BLaER1 (cell line): ENCODE results near the gene ST6GAL1.

Experiments
- H3K27ac ChIP-seq: shearing (Covaris generic); formaldehyde crosslinking; 2 replicates; pipeline ENCODE4 v1.8.1; 2022
- H3K27me3 ChIP-seq: shearing (Covaris generic); formaldehyde crosslinking; 2 replicates; pipeline ENCODE4 v1.8.1; 2022
- H3K36me3 ChIP-seq: shearing (Covaris generic); formaldehyde crosslinking; 2 replicates; pipeline ENCODE4 v1.8.1; 2022
- H3K4me1 ChIP-seq: shearing (Covaris generic); formaldehyde crosslinking; 2 replicates; pipeline ENCODE4 v1.8.1; 2022
- H3K4me2 ChIP-seq: shearing (Covaris generic); formaldehyde crosslinking; 2 replicates; pipeline ENCODE4 v1.8.1; 2022
- H3K4me3 ChIP-seq: shearing (Covaris generic); formaldehyde crosslinking; 2 replicates; pipeline ENCODE4 v1.8.1; 2022
- H3K9ac ChIP-seq: shearing (Covaris generic); formaldehyde crosslinking; 2 replicates; pipeline ENCODE4 v1.8.1; 2022
- H3K9me3 ChIP-seq: shearing (Covaris generic); formaldehyde crosslinking; 2 replicates; pipeline ENCODE4 v1.8.1; 2022
- H4K20me1 ChIP-seq: shearing (Covaris generic); formaldehyde crosslinking; 2 replicates; pipeline ENCODE4 v1.8.1; 2022
- Cebpa-rat ChIP-seq: shearing (Covaris generic); IDR thresholded peaks from 2 replicates; pipeline ENCODE4 v1.8.1; 2022

ST6GAL1 gene

GRCh38 chr3:187074846-187075245, 144.5 kb downstream of the ST6GAL1 start:
- Histone ChIP-seq H3K4me2 (no peak overlapping the region), H4K20me1 (peaks cover 45% of the 10 kb centered on the region; the same call in 1 of the 2 replicates)
- no peak for TF ChIP-seq Cebpa-rat

GRCh38 chr3:187076297-187076696, 146.0 kb downstream of the ST6GAL1 start:
- no peak overlapping the region for H3K9ac ChIP-seq
- H3K9me3 ChIP-seq = no peaks in the 10 kb centered on the region
- no peak for TF ChIP-seq Cebpa-rat
- H4K20me1 ChIP-seq = peaks cover 45% of the 10 kb centered on the region; the same call in 1 of the 2 replicates
- no peak overlapping the region for H3K27ac ChIP-seq
- H3K4me1 ChIP-seq = no peaks in the 10 kb centered on the region
- no peak overlapping the region for H3K4me3 ChIP-seq
- peaks cover 83% of the 10 kb centered on the region for H3K36me3 ChIP-seq
- no peaks in the 10 kb centered on the region for H3K27me3 ChIP-seq
- H3K4me2 ChIP-seq = no peak overlapping the region

More at GRCh38 chr3:187074846-187075245, 144.5 kb downstream of the ST6GAL1 start:
- no peak overlapping the region for H3K4me3 ChIP-seq
- H3K27me3 ChIP-seq = no peaks in the 10 kb centered on the region
- no peak overlapping the region for H3K9ac ChIP-seq
- H3K36me3 ChIP-seq = peaks cover 97% of the 10 kb centered on the region
- H3K9me3 ChIP-seq = no peaks in the 10 kb centered on the region
- no peak overlapping the region for H3K27ac ChIP-seq
- H3K4me1 ChIP-seq = no peaks in the 10 kb centered on the region

DNA sequence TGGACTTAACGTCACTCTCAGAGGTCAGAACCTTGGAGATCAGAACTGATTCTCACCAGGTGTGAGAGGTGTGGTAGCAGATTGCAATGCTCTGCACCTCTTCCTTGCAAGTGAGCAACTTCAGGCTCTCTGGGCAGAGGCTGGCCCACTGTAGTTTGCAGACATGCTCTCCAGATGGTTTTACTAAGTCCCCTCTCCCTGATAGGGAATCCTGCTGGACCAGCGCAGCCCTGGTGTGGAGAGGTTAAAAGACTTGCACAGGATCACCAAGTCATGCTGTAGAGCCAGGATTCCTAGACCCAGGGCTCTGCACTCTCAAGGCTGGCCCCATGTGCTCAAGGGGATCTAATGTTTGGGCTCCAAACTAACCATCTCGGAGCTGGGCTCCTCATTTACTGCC, 146.8 kb downstream of the ST6GAL1 start:
- no peak overlapping the region for H3K4me3 ChIP-seq
- peaks cover 77% of the 10 kb centered on the region for H3K36me3 ChIP-seq
- H3K27ac ChIP-seq = no peak overlapping the region
- H3K9ac ChIP-seq = no peak overlapping the region
- peaks cover 42% of the 10 kb centered on the region; the same call in 1 of the 2 replicates for H4K20me1 ChIP-seq
- H3K9me3 ChIP-seq = no peaks in the 10 kb centered on the region
- no peaks in the 10 kb centered on the region for H3K27me3 ChIP-seq
- no peaks in the 10 kb centered on the region for H3K4me1 ChIP-seq
- H3K4me2 ChIP-seq = no peak overlapping the region
- TF ChIP-seq Cebpa-rat = no peak

DNA sequence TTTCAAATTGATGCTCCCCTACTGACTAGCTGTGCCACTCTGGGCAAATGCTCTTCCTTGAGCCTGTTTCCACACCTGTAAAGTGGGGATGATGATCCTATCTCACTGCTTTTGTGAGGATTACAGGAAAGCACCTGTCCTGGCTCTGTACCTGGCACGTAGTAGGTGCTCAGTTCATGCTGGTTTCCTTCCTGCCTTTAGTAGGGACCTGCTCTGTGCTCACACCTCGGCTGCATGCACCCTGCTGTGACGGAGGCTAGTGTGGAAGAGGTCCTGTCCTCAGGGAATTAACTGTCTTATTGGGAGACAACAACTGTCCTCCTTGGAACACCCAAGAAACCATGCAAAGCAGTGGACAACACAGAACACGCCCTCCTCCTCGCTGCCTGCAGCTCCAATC, 147.2 kb downstream of the ST6GAL1 start:
- Histone ChIP-seq H3K27ac (no peak overlapping the region), H3K4me3 (no peak overlapping the region), H4K20me1 (peaks cover 37% of the 10 kb centered on the region; the same call in 1 of the 2 replicates), H3K4me2 (no peak overlapping the region), H3K9ac (no peak overlapping the region), H3K9me3 (no peaks in the 10 kb centered on the region), H3K4me1 (no peaks in the 10 kb centered on the region), H3K36me3 (peaks cover 72% of the 10 kb centered on the region), H3K27me3 (no peaks in the 10 kb centered on the region)
- no peak for TF ChIP-seq Cebpa-rat

DNA sequence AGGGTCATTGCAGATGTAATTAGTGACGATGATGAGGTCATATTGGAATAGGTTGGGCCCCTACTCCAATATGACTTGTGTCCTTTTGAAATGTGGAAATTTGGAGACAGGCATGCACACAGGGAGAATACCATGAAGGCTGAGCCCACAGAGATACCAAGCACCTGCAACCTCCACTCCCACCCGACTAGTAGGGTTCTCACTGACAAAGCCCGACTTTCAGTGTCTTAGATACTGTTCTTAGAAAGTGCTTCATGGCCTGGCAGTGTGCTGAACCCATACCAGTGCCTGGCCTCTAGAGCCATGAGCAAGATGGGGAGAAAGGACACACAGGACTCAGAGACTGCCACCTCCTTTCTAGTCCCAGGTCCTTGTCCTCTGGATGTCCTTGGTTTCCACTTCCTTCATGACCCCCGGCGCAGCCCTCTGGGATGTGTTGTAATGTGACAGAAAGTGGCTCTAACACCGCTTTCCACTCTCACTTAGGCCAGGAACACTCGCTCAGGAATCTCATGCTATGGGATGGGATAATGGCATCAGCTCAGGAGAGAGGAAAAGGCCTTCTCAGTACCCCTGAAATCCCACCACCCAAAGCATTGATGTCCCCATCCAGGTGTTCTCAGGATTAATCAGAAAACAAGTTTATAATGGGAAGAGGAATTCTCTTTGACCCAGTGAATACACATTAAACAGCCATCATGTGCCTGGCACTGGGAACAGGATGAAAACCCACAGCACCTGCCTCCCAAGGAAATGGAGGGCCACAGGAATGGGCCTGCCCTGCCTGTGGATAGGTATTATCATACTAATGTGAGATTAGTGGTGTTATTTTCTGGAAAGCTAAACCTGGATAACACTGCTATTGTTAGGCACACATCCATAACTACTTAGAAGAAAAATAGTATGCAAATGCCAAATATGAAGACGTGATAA, 149.0 kb downstream of the ST6GAL1 start:
- H3K27ac ChIP-seq = no peak overlapping the region
- no peak for TF ChIP-seq Cebpa-rat
- H3K4me2 ChIP-seq = no peak overlapping the region
- H3K9ac ChIP-seq = no peak overlapping the region
- H3K27me3 ChIP-seq = no peaks in the 10 kb centered on the region
- H4K20me1 ChIP-seq = peaks cover 21% of the 10 kb centered on the region; the same call in 1 of the 2 replicates
- no peak overlapping the region for H3K4me3 ChIP-seq
- no peaks in the 10 kb centered on the region for H3K4me1 ChIP-seq
- H3K36me3 ChIP-seq = peaks cover 54% of the 10 kb centered on the region
- no peaks in the 10 kb centered on the region for H3K9me3 ChIP-seq

DNA sequence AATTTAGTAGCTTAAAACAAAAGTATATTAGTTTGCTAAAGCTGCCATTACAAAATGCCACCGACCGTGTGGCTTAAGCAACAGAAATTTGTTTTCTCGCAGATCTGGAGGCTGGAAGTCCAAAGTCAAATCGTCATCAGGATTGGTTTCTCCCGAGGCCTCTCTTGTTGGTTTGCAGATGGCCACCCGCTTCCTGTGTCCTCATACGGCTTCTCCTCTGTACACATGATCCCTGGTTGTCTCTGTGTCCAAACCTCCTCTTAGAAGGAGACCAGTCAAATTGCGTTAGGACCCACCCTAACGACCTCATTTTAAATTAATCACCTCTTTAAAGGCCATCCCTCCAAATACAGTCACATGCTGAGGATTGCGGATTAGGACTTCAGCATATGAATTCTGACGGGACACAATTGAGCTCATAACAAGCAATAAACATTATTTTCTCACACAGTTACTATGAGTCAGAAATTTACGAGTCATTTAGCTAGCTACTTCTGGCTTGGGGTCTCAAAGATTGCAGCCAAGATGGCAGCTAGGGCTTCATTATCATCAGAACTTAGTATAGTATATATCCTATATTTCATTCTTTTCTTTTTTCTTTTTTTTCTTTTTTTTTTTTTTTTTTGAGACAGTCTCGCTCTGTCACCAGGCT, 150.6 kb downstream of the ST6GAL1 start:
- H3K9ac ChIP-seq = no peak overlapping the region
- H4K20me1 ChIP-seq = peaks cover 14% of the 10 kb centered on the region; the same call in 1 of the 2 replicates
- no peak overlapping the region for H3K4me2 ChIP-seq
- H3K4me3 ChIP-seq = no peak overlapping the region
- TF ChIP-seq Cebpa-rat = no peak
- H3K36me3 ChIP-seq = peaks cover 38% of the 10 kb centered on the region
- peaks cover 4% of the 10 kb centered on the region; the same call in 1 of the 2 replicates for H3K9me3 ChIP-seq
- H3K27me3 ChIP-seq = no peaks in the 10 kb centered on the region
- H3K27ac ChIP-seq = no peak overlapping the region
- no peaks in the 10 kb centered on the region for H3K4me1 ChIP-seq

- Histone ChIP-seq H3K4me3 (no peak overlapping the region), H3K9ac (no peak overlapping the region), H3K9me3 (peaks cover 16% of the 10 kb centered on the region), H4K20me1 (peaks cover 2% of the 10 kb centered on the region; the same call in 1 of the 2 replicates), H3K27me3 (no peaks in the 10 kb centered on the region), H3K36me3 (peaks cover 19% of the 10 kb centered on the region), H3K4me1 (no peaks in the 10 kb centered on the region), H3K27ac (no peak overlapping the region), H3K4me2 (no peak overlapping the region)
- TF ChIP-seq Cebpa-rat = no peak
Observed at GRCh38 chr3:187082758-187083375, 152.5 kb downstream of the ST6GAL1 start.

GRCh38 chr3:187084126-187084525, 153.8 kb downstream of the ST6GAL1 start:
- H3K36me3 ChIP-seq = peaks cover 6% of the 10 kb centered on the region; the same call in 1 of the 2 replicates
- no peak for TF ChIP-seq Cebpa-rat
- no peak overlapping the region for H3K4me2 ChIP-seq
- peaks cover 28% of the 10 kb centered on the region for H3K9me3 ChIP-seq
- H3K4me3 ChIP-seq = no peak overlapping the region
- no peak overlapping the region for H3K9ac ChIP-seq
- no peaks in the 10 kb centered on the region for H4K20me1 ChIP-seq
- no peak overlapping the region for H3K27ac ChIP-seq
- H3K4me1 ChIP-seq = no peaks in the 10 kb centered on the region
- H3K27me3 ChIP-seq = no peaks in the 10 kb centered on the region

DNA sequence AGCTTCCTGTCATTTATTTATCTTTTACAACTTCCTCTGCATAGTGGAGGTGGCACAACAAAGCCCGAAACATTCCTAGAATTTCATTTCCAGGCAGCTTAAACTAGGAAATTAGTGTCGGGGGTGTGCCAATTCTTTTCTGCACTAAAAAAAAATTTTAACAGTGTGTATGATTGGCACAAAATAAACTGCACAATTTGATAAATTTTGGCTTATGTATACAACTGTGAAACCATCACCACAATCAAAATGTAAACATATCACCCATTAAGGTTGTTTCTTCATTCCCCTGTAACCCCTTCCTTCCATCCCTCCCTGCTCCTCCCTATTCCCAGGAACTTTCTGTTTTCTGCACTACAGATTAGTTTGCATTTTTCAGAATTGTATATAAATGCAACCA, 154.3 kb downstream of the ST6GAL1 start:
- TF ChIP-seq Cebpa-rat = no peak
- Histone ChIP-seq H3K27ac (no peak overlapping the region), H3K27me3 (no peaks in the 10 kb centered on the region), H3K9ac (no peak overlapping the region), H3K9me3 (peaks cover 31% of the 10 kb centered on the region), H3K4me3 (no peak overlapping the region), H3K4me1 (no peaks in the 10 kb centered on the region), H4K20me1 (no peaks in the 10 kb centered on the region), H3K36me3 (0 out of 2 replicates have a peak, but pooled peaks cover 2% of the 10 kb centered on the region), H3K4me2 (no peak overlapping the region)
